Uterus (tissue), 4 donors: Measurements from ENCODE around the gene PARP8. TPM values are rescaled to one million over a fixed set of nuclear protein-coding genes. Genes with fewer than 3 reads are reported as not detected.
"Not testable (repeated sequence)": the region's sequence is repeated elsewhere in the genome, so short reads cannot be mapped to it uniquely, and the experiment has no call there.

ENCODE experiments used
- DNase-seq, 2 donors: peaks; one replicate each; pipeline ENCODE4 v3.0.0-alpha.2; 2019 to 2020
- H3K27ac ChIP-seq, 2 donors: fragments of 200-600 bp; sonication (generic); 1 replicate in 1 of 2; 2 replicates in 1 of 2; pipeline ENCODE4 v1.5.1; 2016 to 2018
- H3K27me3 ChIP-seq, 2 donors: fragments of 200-600 bp; sonication (generic); one replicate each; pipeline ENCODE4 v1.5.1; 2018 to 2019; ENCODE audit warnings: control low read depth in 1 of 2
- H3K36me3 ChIP-seq, 2 donors: fragments of 200-600 bp; sonication (generic); one replicate each; pipeline ENCODE4 v1.5.1; 2019; ENCODE audit warnings: control low read depth in 1 of 2
- H3K4me1 ChIP-seq, 2 donors: fragments of 200-600 bp; sonication (generic); one replicate each; pipeline ENCODE4 v1.5.1; 2018 to 2019; ENCODE audit warnings: control low read depth in 1 of 2
- H3K4me3 ChIP-seq, 2 donors: fragments of 200-600 bp; sonication (generic); 1 replicate in 1 of 2; 2 replicates in 1 of 2; pipeline ENCODE4 v1.5.1; 2018 to 2019; ENCODE audit warnings: mild to moderate bottlenecking in 1 of 2
- H3K9me3 ChIP-seq, 2 donors: fragments of 200-600 bp; sonication (generic); one replicate each; pipeline ENCODE4 v1.5.1; 2019; ENCODE audit warnings: control low read depth in 1 of 2
- CTCF ChIP-seq, 4 experiments: fragments of 200-600 bp in 2 of 4; fragments of 450-650 bp in 2 of 4; sonication (generic) in 2 of 4; IDR thresholded peaks; one replicate each; pipeline ENCODE4 v1.5.1; 2016 to 2019; ENCODE audit warnings: antibody characterized with exemption in 4 of 4, mild to moderate bottlenecking in 2 of 4, moderate library complexity in 1 of 4
- POLR2A ChIP-seq, 2 donors: fragments of 450-650 bp; IDR thresholded peaks; one replicate each; pipeline ENCODE4 v1.6.1; 2016; ENCODE audit warnings: antibody characterized with exemption in 2 of 2, mild to moderate bottlenecking in 1 of 2, moderate library complexity in 1 of 2
- intact Hi-C: fragments of 100-400 bp; cut with DNase I; formaldehyde crosslinking; loops from one replicate; pipeline ENCODE4 v1.15.1; 2023; ENCODE audit warnings: low total_unique reads
- total RNA-seq, 4 donors: library from RNA; depleted of rRNA in 3 of 4; stranded (reverse); fragments of >200 nt in 3 of 4; gene quantifications; one replicate each; pipeline versions ENCODE4 v1.1.0 to v1.2.4, GENCODE V29; 2014 to 2023
- donor health status: DM: yes; HTN: yes; CAD: no.

PARP8 gene
- total RNA-seq, 4 donors from 2014 or later, result 2.3 to 23.8 (median 22.9) TPM

GRCh38 chr5:50766967-50767366, 100.5 kb downstream of the PARP8 start:
- H3K4me1 ChIP-seq, result no peaks in the 10 kb centered on the region
- no peaks in the 10 kb centered on the region for H3K27me3 ChIP-seq
- no peak for DNase-seq
- H3K4me3 ChIP-seq, result no peak overlapping the region
- intact Hi-C loops, result no loop called here
- H3K27ac ChIP-seq, result no peak overlapping the region
- TF ChIP-seq POLR2A (IDR thresholded peaks at IDR 0.05) (no peak), CTCF (IDR thresholded peaks at IDR 0.05) (no peak)
- H3K9me3 ChIP-seq, result no peaks in the 10 kb centered on the region
- no peaks in the 10 kb centered on the region for H3K36me3 ChIP-seq

GRCh38 chr5:50767588-50767987, 101.2 kb downstream of the PARP8 start:
- Histone ChIP-seq H3K4me1 (no peaks in the 10 kb centered on the region), H3K4me3 (no peak overlapping the region), H3K27ac (no peak overlapping the region), H3K27me3 (no peaks in the 10 kb centered on the region), H3K36me3 (no peaks in the 10 kb centered on the region), H3K9me3 (no peaks in the 10 kb centered on the region)
- no peak for TF ChIP-seq CTCF (IDR thresholded peaks at IDR 0.05)
- no peak for TF ChIP-seq POLR2A (IDR thresholded peaks at IDR 0.05)
- intact Hi-C loops, result no loop called here
- no peak for DNase-seq

GRCh38 chr5:50768634-50769033, 102.2 kb downstream of the PARP8 start:
- Histone ChIP-seq H3K9me3 (no peaks in the 10 kb centered on the region), H3K36me3 (no peaks in the 10 kb centered on the region), H3K27me3 (no peaks in the 10 kb centered on the region), H3K4me3 (no peak overlapping the region), H3K27ac (no peak overlapping the region), H3K4me1 (no peaks in the 10 kb centered on the region)
- DNase-seq, result no peak
- TF ChIP-seq CTCF (IDR thresholded peaks at IDR 0.05), result no peak
- no peak for TF ChIP-seq POLR2A (IDR thresholded peaks at IDR 0.05)
- intact Hi-C loops, result no loop called here

- no peak overlapping the region for H3K4me3 ChIP-seq
- no peak for DNase-seq
- TF ChIP-seq CTCF (IDR thresholded peaks at IDR 0.05) (no peak), POLR2A (IDR thresholded peaks at IDR 0.05) (no peak)
- H3K27ac ChIP-seq, result no peak overlapping the region
- no peaks in the 10 kb centered on the region for H3K36me3 ChIP-seq
- no peaks in the 10 kb centered on the region for H3K27me3 ChIP-seq
- no peaks in the 10 kb centered on the region for H3K9me3 ChIP-seq
- intact Hi-C loops, result no loop called here
- no peaks in the 10 kb centered on the region for H3K4me1 ChIP-seq
These were observed 104.0 kb downstream of the PARP8 start for GRCh38 chr5:50770441-50770840.

GRCh38 chr5:50774446-50775175, 108.2 kb downstream of the PARP8 start:
- H3K4me1 ChIP-seq, H3K36me3 ChIP-seq, H3K27me3 ChIP-seq, H3K27ac ChIP-seq, H3K9me3 ChIP-seq, DNase-seq, intact Hi-C loops, H3K4me3 ChIP-seq: not testable (repeated sequence)

GRCh38 chr5:50786073-50786472, 119.6 kb downstream of the PARP8 start:
- H3K27me3 ChIP-seq, result no peaks in the 10 kb centered on the region
- no peak overlapping the region for H3K27ac ChIP-seq
- no peaks in the 10 kb centered on the region for H3K9me3 ChIP-seq
- H3K36me3 ChIP-seq, result no peaks in the 10 kb centered on the region
- intact Hi-C loops, result no loop called here
- TF ChIP-seq CTCF (IDR thresholded peaks at IDR 0.05), result no peak
- TF ChIP-seq POLR2A (IDR thresholded peaks at IDR 0.05), result no peak
- no peak overlapping the region for H3K4me3 ChIP-seq
- no peaks in the 10 kb centered on the region for H3K4me1 ChIP-seq
- no peak for DNase-seq
